ENCODE results near the gene VAV1.

VAV1 gene, protein sequence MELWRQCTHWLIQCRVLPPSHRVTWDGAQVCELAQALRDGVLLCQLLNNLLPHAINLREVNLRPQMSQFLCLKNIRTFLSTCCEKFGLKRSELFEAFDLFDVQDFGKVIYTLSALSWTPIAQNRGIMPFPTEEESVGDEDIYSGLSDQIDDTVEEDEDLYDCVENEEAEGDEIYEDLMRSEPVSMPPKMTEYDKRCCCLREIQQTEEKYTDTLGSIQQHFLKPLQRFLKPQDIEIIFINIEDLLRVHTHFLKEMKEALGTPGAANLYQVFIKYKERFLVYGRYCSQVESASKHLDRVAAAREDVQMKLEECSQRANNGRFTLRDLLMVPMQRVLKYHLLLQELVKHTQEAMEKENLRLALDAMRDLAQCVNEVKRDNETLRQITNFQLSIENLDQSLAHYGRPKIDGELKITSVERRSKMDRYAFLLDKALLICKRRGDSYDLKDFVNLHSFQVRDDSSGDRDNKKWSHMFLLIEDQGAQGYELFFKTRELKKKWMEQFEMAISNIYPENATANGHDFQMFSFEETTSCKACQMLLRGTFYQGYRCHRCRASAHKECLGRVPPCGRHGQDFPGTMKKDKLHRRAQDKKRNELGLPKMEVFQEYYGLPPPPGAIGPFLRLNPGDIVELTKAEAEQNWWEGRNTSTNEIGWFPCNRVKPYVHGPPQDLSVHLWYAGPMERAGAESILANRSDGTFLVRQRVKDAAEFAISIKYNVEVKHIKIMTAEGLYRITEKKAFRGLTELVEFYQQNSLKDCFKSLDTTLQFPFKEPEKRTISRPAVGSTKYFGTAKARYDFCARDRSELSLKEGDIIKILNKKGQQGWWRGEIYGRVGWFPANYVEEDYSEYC

DNA sequence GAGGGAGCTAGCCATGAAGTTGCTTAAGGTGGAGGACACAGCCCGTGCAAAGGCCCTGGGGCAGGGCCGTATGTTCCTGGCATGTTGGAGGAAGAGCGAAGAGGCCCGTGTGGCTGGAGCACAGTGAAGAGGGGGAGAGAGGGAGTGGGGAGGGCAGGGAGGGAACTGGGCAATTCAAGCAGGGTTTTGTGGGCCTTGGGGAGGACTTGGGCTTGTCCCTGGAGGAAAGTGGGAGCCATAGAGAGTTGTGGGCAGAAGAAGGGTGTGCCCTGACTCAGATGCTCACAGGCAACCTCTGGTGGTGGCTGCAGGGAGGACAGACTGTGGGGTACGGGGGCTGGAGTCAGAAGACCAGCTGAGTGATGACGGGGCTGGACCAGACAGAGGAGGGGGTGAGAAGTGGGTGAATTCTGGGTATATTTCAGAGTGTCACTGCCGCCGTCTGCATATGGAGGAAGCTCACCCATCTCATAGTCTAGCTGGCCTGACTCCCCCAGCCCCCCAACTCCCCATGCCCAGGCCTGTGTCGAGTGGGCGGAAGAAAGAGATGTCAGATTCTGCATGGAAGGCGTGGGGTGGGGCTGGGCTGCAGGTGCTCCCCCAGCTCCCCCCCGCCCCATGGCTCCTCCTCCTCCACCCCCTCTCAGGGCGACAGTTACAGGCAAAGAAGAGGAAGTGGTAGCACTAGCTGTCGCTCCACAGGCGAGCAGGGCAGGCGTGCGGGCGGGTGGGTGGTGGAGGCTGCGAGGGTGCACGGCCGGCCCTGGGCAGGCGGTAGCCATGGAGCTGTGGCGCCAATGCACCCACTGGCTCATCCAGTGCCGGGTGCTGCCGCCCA lies at the start of gene VAV1:
VAV1 (plus strand) TSS at position 681 of the 838 bp plus-strand sequence; CDS start at position 781, 100 bp downstream.
- DNase-seq: no peak

DNA sequence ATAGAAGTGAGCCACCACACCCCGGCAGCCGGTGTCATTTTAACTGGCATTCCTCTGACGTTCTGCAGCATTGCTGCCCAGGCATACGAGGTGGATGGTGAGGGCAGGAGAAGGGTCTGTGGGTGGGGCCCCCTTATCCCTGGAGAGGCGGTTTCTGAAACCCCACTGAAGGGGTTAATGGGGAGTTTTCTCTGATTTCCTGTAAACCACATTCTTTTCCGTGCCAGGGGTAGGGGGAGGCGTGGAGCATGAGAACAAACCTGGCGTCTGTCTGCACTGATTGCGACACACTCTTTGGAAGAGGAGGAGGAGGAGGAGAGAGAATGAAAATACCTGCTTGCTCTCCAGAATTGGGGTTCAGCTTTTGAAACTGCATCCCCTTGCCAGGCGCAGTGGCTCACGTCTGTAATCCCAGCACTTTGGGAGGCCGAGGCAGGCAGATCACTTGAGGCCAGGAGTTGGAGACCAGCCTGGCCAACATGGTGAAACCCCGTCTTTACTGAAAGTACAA lies 49.3 kb upstream of the VAV1 start:
- no peak for DNase-seq

DNA sequence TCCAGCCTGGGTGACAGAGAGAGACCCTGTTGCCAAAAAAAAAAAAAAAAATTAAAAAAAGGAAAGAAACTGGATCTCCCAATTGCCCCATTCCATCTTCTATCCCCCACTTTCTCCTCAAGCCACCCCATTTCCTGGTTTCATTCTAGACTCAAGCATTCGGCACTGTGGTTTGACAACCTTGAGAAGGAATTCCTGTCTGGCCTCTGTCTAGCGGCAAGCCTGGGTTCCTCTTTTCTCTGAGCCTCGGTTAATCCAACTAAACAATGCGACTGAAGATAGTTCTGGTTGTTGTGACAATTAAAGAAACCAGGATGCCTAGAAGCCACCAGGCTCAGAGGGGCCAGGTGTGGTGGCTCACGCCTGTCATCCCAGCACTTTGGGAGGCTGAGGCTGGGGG lies 48.8 kb upstream of the VAV1 start:
- DNase-seq: no peak

- DNase-seq: no peak
Measured at GRCh38 chr19:6724631-6725492, 47.6 kb upstream of the VAV1 start.

GRCh38 chr19:6725513-6726231 lies 46.8 kb upstream of the VAV1 start:
- no peak for DNase-seq

- no peak for DNase-seq
Measured at GRCh38 chr19:6728346-6728745, 44.2 kb upstream of the VAV1 start.

DNA sequence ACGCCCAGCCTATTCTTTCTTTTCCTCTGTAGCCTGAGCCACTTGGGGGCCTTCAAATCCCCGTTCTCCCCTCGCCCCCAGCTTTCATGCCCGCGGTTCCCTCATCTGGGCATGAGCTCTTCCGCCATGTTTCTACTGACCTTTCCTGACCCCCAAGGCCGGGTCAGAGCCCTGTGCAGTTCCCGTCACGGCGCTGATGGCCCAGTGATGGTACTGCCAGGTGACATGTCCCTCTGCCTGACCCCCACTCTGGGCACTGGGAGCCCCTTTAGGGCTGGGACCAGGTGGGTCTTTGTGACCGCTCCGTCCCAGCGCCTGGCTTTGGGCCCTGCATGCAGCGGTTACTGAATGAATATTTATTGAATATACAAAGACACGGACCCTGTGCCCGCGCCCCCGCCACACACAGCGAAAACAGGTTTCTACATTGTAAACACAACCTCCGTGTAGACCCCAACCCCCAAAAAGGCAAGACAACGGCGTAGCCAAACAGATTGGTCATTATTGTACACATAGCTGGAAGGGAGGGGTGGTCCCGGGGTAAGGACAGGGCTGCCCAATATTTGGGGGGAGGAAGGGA lies 42.8 kb upstream of the VAV1 start:
- DNase-seq: no peak

DNA sequence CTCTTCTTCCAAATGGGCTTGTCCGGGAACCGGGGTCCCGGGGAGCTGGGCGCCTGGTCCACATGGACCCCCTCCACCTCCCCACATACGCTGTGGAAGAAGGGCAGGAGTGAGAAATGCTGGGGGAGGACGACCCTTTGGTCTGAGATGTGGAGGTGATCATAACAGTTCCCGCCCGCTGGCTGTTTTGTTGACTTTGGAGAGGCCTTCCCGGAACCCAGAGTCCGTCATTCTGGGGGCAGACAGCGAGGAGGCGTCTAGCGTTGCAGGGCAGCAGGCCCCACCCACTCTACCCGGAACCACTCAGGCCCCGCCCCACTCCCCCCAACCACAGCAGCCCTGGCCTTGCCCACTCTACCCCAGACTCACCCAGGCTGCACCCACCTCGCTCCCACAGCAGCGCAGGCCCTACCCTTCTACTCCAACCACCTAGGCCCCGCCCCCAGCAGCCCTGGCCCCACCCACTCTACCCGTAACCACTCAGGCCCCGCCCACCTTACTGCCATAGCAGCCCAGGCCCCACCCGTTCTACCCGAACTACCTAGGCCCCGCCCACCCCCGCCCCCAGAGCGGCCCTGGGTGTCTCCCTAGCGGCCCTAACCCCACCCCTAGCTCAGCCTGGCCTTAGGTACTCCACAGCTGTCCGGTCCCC lies 42.2 kb upstream of the VAV1 start:
- no peak for DNase-seq

DNA sequence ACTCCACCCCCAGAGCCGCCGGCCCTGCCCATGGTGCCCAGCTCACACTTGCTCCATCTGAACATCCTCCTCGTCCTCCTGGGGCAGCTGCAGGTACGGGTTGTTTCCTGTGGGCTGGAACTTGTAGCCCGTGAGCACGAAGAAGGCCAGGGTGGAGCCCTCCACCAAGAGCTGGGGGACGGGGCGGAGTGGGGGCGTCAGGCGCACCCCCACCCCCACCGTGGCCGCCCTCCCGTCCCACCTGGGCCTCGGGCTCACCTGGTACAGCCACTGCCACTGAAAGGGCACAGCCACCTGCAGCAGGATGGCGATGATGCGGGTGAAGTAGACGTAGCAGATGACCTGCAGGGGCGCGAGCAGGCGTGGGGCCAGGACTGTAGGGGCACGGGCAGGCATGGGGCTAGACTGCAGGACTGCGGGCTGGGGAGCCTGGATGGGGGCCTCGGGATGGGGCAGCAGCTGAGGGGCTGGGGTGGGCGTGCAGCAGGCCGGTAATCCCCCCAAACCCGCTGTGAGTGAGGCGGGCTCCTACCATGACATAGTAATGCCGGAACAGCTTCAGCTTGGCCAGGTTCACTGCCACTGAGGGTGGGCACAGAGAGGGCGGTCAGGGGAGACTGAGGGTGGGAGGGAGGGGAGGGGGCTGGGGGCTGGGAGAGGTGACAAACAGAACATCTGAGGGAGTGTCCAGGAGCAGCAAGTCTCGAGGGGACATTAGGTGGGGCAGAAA lies 41.4 kb upstream of the VAV1 start:
- no peak for DNase-seq

DNA sequence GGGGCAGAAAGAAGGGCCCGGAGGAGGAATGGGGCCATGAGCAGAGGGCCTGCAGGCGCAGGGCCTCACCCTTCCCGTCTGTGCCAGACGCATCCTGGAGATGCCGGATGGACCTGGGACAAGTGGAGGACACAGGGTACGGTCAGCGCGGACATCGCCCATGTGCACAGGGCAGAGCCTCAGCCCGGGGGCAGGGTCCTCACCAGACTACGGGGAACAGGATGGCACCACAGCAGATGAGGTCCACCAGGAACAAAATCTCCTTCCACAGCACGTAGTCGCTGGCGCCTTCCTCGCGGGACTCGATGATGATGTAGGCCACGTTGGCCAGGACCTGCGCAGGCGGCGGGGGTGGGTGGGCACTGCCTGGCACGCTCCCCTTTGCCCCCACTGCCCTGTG lies 40.7 kb upstream of the VAV1 start:
- DNase-seq: no peak

- no peak for DNase-seq
Measured at GRCh38 chr19:6732803-6733337, 39.6 kb upstream of the VAV1 start.

GRCh38 chr19:6733338-6734095 lies 39.0 kb upstream of the VAV1 start:
- no peak for DNase-seq

GRCh38 chr19:6734096-6734696 lies 38.3 kb upstream of the VAV1 start:
- no peak for DNase-seq

DNA sequence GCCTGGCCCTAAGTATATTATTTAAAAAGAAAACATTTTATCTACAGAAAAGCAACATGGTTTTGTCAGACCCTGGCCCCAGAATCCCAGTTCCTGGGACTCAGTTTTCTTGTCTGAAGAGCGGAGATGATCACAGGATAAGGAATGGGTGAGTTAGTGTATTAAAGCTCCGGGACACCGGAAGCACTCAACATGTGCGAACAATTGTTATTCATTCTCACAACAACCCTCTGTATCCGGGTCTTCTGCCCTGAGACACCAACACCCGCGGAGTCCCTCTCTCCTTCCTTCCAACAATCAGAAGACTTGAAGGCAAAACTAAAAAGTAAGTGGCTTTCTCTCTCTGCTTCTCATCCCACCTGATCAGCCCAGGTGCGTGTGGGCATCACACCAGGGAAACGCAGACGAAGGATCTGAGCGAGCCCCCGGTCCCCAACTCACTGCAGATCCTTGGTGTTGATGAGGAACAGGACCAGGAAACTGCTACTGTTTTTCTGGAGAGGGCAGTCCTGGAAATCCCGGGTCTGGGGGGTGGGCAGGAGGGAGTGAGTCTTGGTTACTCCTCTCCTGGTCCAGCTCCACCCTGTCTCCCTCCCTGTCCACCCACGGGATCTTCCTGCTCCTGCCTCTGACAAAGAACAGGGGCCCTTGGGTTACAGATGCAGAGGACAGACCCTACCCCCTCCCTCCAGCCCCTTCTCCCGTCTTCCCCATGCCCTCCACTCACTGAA lies 37.2 kb upstream of the VAV1 start:
- no peak for DNase-seq

DNA sequence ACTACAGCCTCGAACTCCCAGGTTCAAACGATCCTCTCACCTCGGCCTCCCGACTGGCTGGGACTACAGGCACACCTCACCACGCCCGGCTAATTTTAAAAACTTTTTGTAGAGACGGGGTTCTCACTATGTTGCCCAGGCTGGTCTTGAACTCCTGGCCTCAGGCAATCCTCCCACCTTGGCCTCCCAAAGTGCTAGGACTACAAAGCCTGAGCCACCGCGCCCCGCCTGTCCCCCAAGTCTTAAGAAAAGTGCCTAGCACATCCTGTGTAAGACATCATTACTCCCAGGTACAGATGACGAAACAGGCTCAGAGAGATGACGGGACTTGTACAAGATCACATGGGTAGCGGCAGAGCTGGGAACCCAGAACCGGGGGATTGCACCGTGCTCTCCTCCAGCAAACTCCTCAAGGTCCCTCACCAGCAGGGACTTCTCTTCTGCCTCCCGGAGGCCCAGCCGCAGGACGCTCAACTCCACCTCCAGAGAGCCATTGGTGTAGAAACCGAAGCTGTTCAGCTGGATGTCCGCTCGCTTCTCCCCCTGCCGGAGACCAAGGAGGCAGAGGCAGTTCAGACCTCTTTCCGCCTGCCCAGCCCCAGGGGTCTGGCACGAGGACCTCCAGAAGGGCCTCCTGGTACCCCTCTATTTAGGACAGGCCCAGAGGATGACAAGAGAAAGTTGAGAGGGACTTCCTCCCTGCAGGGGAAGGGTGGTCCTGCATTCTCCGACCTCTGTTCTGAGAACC lies 36.2 kb upstream of the VAV1 start:
- DNase-seq: peak; percentile 18

GRCh38 chr19:6736917-6737283 lies 35.6 kb upstream of the VAV1 start:
- DNase-seq: no peak
